PC-3 (cell line): Measurements from ENCODE around the gene ZNF878. TPM values are rescaled to one million over a fixed set of nuclear protein-coding genes. Genes with fewer than 3 reads are reported as not detected.

ENCODE experiments used
- ATAC-seq: fragments of 200-7000 bp; cut with Tn5 transposase; 2 replicates; pipeline ENCODE4 v1.9.1; 2020; ENCODE audit warnings: mild to moderate bottlenecking, moderate library complexity
- BruUV-seq: library from RNA; stranded (reverse); fragments of 400-500 nt; replicated peaks from 2 replicates; lab custom pipeline; 2021; lab: Mats Ljungman, UMichigan
- CTCF ChIA-PET: fragments of 300-600 bp; sonication (Branson Sonifier 250); formaldehyde crosslinking; loops from one replicate; lab custom pipeline; 2022; ENCODE audit warnings: antibody characterized with exemption; lab: Charles Lee
- POLR2A ChIA-PET: fragments of 300-600 bp; sonication (Branson Sonifier 250); formaldehyde crosslinking; loops from one replicate; lab custom pipeline; 2022; ENCODE audit warnings: antibody characterized with exemption; ENCODE audit not compliant: unreplicated experiment; lab: Charles Lee
- DNase-seq: peaks from one replicate; pipeline ENCODE4 v3.0.0-alpha.2; 2015
- H2AFZ ChIP-seq: fragments of 300-600 bp; sonication (generic); 2 replicates; pipeline ENCODE4 v1.6.0; 2016; ENCODE audit warnings: antibody characterized with exemption, low read length
- H3F3A ChIP-seq: fragments of 300-600 bp; sonication (generic); one replicate; pipeline ENCODE4 v1.6.0; 2017; ENCODE audit warnings: antibody characterized with exemption, low read length, control low read depth, mild to moderate bottlenecking; ENCODE audit not compliant: unreplicated experiment
- H3K27ac ChIP-seq: fragments of 300-600 bp; sonication (generic); 2 replicates; pipeline ENCODE4 v1.5.1; 2016; ENCODE audit warnings: mild to moderate bottlenecking, low read length
- H3K27me3 ChIP-seq: fragments of 300-600 bp; sonication (generic); 2 replicates; pipeline ENCODE4 v1.6.1; 2016; ENCODE audit warnings: low read length, mixed read lengths
- H3K36me3 ChIP-seq: fragments of 300-600 bp; sonication (generic); 2 replicates; pipeline ENCODE4 v1.6.1; 2016; ENCODE audit warnings: low read depth, mixed run types, low read length, mixed read lengths
- H3K4me1 ChIP-seq: fragments of 300-600 bp; sonication (generic); 2 replicates; pipeline ENCODE4 v1.5.1; 2016; ENCODE audit warnings: low read length; ENCODE audit not compliant: insufficient read depth
- H3K4me2 ChIP-seq: fragments of 300-600 bp; sonication (generic); 2 replicates; pipeline ENCODE4 v1.6.0; 2016; ENCODE audit warnings: low read length
- H3K4me3 ChIP-seq: fragments of 300-600 bp; sonication (generic); 2 replicates; pipeline ENCODE4 v1.5.1; 2016; ENCODE audit warnings: mild to moderate bottlenecking, low read length, mixed read lengths
- H3K79me2 ChIP-seq: fragments of 300-600 bp; sonication (generic); 2 replicates; pipeline ENCODE4 v1.6.1; 2017; ENCODE audit warnings: low read length, mixed read lengths
- H3K9ac ChIP-seq: fragments of 300-600 bp; sonication (generic); 2 replicates; pipeline ENCODE4 v1.6.0; 2016; ENCODE audit warnings: mild to moderate bottlenecking, low read length
- H3K9me2 ChIP-seq: fragments of 300-600 bp; sonication (generic); replicated peaks from 2 replicates; pipeline ENCODE4 v1.6.1; 2016; ENCODE audit warnings: mixed run types, low read length, mixed read lengths
- H3K9me3 ChIP-seq: fragments of 300-600 bp; sonication (generic); 2 replicates; pipeline ENCODE4 v1.6.1; 2016; ENCODE audit warnings: low read length, mixed read lengths
- H4K20me1 ChIP-seq: fragments of 300-600 bp; sonication (generic); 2 replicates; pipeline ENCODE4 v1.6.1; 2016; ENCODE audit warnings: low read length, mixed read lengths
- CTCF ChIP-seq: fragments of 300-600 bp; sonication (generic); conservative IDR thresholded peaks from 2 replicates; pipeline ENCODE4 v1.5.1; 2017; ENCODE audit warnings: antibody characterized with exemption, low read depth, mild to moderate bottlenecking, low read length
- EZH2 ChIP-seq: fragments of 300-600 bp; sonication (generic); IDR thresholded peaks from one replicate; pipeline ENCODE4 v1.6.1; 2017; ENCODE audit warnings: antibody characterized with exemption, mild to moderate bottlenecking, low read length; ENCODE audit not compliant: unreplicated experiment
- EZH2phosphoT487 ChIP-seq: fragments of 300-600 bp; sonication (generic); IDR thresholded peaks from 2 replicates; pipeline ENCODE4 v1.6.1; 2018; ENCODE audit warnings: mild to moderate bottlenecking, antibody characterized with exemption, low read length, borderline replicate concordance
- intact Hi-C: fragments of 100-400 bp; cut with micrococcal nuclease; formaldehyde crosslinking; loops from 2 replicates; pipeline ENCODE4 v1.9.0; 2023
- total RNA-seq: library from RNA; depleted of rRNA; stranded (reverse); fragments of >200 nt; gene quantifications from 2 replicates; pipeline ENCODE4 v1.2.3, GENCODE V29; 2014

Gene ZNF878
- total RNA-seq, 1 experiment from 2014 or later, result 1.9 TPM

GRCh38 chr19:12095111-12095790, 42.5 kb upstream of the ZNF878 start:
- Histone ChIP-seq H3K4me2 (no peak overlapping the region), H3K4me1 (no peaks in the 10 kb centered on the region), H3K9ac (no peak overlapping the region), H3K36me3 (no peaks in the 10 kb centered on the region; the same call in 1 of the 2 replicates), H2AFZ (no peak overlapping the region), H3F3A (no peaks in the 10 kb centered on the region), H3K4me3 (no peak overlapping the region), H3K9me2 (no peaks in the 10 kb centered on the region), H3K9me3 (peaks cover 34% of the 10 kb centered on the region), H4K20me1 (no peaks in the 10 kb centered on the region), H3K27me3 (no peaks in the 10 kb centered on the region), H3K79me2 (no peaks in the 10 kb centered on the region), H3K27ac (no peak overlapping the region)
- TF ChIP-seq EZH2, result no peak
- no peak for TF ChIP-seq CTCF
- no peak for TF ChIP-seq EZH2phosphoT487
- CTCF ChIA-PET, result no interaction called here
- ATAC-seq (no peak), DNase-seq (no peak)
- BruUV-seq, result no TSS peak
- intact Hi-C loops, result no loop called here
- POLR2A ChIA-PET, result no interaction called here

- H3K27ac ChIP-seq, result no peak overlapping the region
- H4K20me1 ChIP-seq, result no peaks in the 10 kb centered on the region
- no peaks in the 10 kb centered on the region; the same call in 1 of the 2 replicates for H3K36me3 ChIP-seq
- ChIA-PET CTCF (no interaction called here), POLR2A (no interaction called here)
- peaks cover 34% of the 10 kb centered on the region for H3K9me3 ChIP-seq
- DNase-seq (no peak), ATAC-seq (no peak)
- no peak overlapping the region for H2AFZ ChIP-seq
- no peaks in the 10 kb centered on the region for H3K4me1 ChIP-seq
- no peaks in the 10 kb centered on the region for H3K27me3 ChIP-seq
- H3K9me2 ChIP-seq, result no peaks in the 10 kb centered on the region
- no peak for TF ChIP-seq CTCF
- no peak for TF ChIP-seq EZH2
- no peak for TF ChIP-seq EZH2phosphoT487
- intact Hi-C loops, result no loop called here
- BruUV-seq, result no TSS peak
- H3K4me2 ChIP-seq, result no peak overlapping the region
- H3K9ac ChIP-seq, result no peak overlapping the region
- H3F3A ChIP-seq, result no peaks in the 10 kb centered on the region
- H3K79me2 ChIP-seq, result no peaks in the 10 kb centered on the region
- no peak overlapping the region for H3K4me3 ChIP-seq
Observed at GRCh38 chr19:12093777-12094176, 41.0 kb upstream of the ZNF878 start.

GRCh38 chr19:12092956-12093355, 40.2 kb upstream of the ZNF878 start:
- Histone ChIP-seq H4K20me1 (no peaks in the 10 kb centered on the region), H3K27me3 (no peaks in the 10 kb centered on the region), H3K36me3 (no peaks in the 10 kb centered on the region; the same call in 1 of the 2 replicates), H3F3A (no peaks in the 10 kb centered on the region), H2AFZ (no peak overlapping the region), H3K79me2 (no peaks in the 10 kb centered on the region), H3K4me3 (no peak overlapping the region; the same call in 1 of the 2 replicates), H3K9me2 (no peaks in the 10 kb centered on the region), H3K4me2 (no peak overlapping the region; the same call in 1 of the 2 replicates), H3K9ac (no peak overlapping the region), H3K27ac (no peak overlapping the region), H3K4me1 (no peaks in the 10 kb centered on the region), H3K9me3 (peaks cover 31% of the 10 kb centered on the region)
- BruUV-seq, result no TSS peak
- TF ChIP-seq EZH2 (no peak), CTCF (no peak), EZH2phosphoT487 (no peak)
- intact Hi-C loops, result no loop called here
- ChIA-PET POLR2A (no interaction called here), CTCF (no interaction called here)
- ATAC-seq (no peak), DNase-seq (no peak)
